ENCODE results near the gene MACO1. TPM values are rescaled to one million over a fixed set of nuclear protein-coding genes. Genes with fewer than 3 reads are reported as not detected.

Gene MACO1
- total RNA-seq, 1 experiment from 2014 or later: 17.4 TPM

- BruUV-seq (replicated peaks): no TSS peak
- no peak for TF ChIP-seq CTCF (IDR thresholded peaks at IDR 0.05; ENCODE audit: unreplicated experiment)
- CTCF ChIA-PET: interaction anchor here (0.6 to 1.0 kb wide), 3 partner anchors 13 to 474 kb away, joined by 3 to 4 read pairs (median 3); no protein-coding TSS in a partner anchor
- Mint-ChIP-seq H3K9me3 (ENCODE audit: unreplicated experiment) (no peaks in the 10 kb centered on the region), H3K27me3 (ENCODE audit: insufficient read depth, unreplicated experiment) (no peaks in the 10 kb centered on the region), H3K4me1 (ENCODE audit: insufficient read depth, unreplicated experiment) (peaks cover 6% of the 10 kb centered on the region), H3K4me3 (ENCODE audit: unreplicated experiment) (no peak overlapping the region), H3K36me3 (ENCODE audit: insufficient read depth, unreplicated experiment) (peaks cover 19% of the 10 kb centered on the region), H3K27ac (ENCODE audit: low read depth, unreplicated experiment) (peak overlapping the region; percentile 18)
- intact Hi-C loops (cut with micrococcal nuclease): no loop called here
- no peak for DNase-seq (ENCODE audit: unreplicated experiment)
- POLR2A ChIA-PET: interaction anchor here (0.6 kb wide), 1 partner anchor 410 kb away, joined by 3 read pairs; no protein-coding TSS in a partner anchor
Observed at GRCh38 chr1:25482211-25482610, 51.5 kb downstream of the MACO1 start.

GRCh38 chr1:25484096-25484495 is 53.4 kb downstream of the MACO1 start:
- no TSS peak for BruUV-seq (replicated peaks)
- no peak for TF ChIP-seq CTCF (IDR thresholded peaks at IDR 0.05; ENCODE audit: unreplicated experiment)
- DNase-seq (ENCODE audit: unreplicated experiment): no peak
- Mint-ChIP-seq H3K4me3 (ENCODE audit: unreplicated experiment) (no peak overlapping the region), H3K9me3 (ENCODE audit: unreplicated experiment) (no peaks in the 10 kb centered on the region), H3K27me3 (ENCODE audit: insufficient read depth, unreplicated experiment) (no peaks in the 10 kb centered on the region), H3K36me3 (ENCODE audit: insufficient read depth, unreplicated experiment) (peaks cover 31% of the 10 kb centered on the region), H3K27ac (ENCODE audit: low read depth, unreplicated experiment) (no peak overlapping the region), H3K4me1 (ENCODE audit: insufficient read depth, unreplicated experiment) (peaks cover 6% of the 10 kb centered on the region)
- ChIA-PET POLR2A (interaction anchor here (0.5 kb wide), 1 partner anchor 52 kb away, joined by 3 read pairs; no protein-coding TSS in a partner anchor), CTCF (interaction anchor here (0.5 kb wide), 1 partner anchor 309 kb away, joined by 5 read pairs; no protein-coding TSS in a partner anchor)
- intact Hi-C loops (cut with micrococcal nuclease): no loop called here

- CTCF ChIA-PET: interaction anchor here (0.5 kb wide), 1 partner anchor 309 kb away, joined by 5 read pairs; no protein-coding TSS in a partner anchor
- Mint-ChIP-seq H3K4me3 (ENCODE audit: unreplicated experiment) (no peak overlapping the region), H3K27me3 (ENCODE audit: insufficient read depth, unreplicated experiment) (no peaks in the 10 kb centered on the region)
Observed at GRCh38 chr1:25484533-25484932, 53.8 kb downstream of the MACO1 start.

More at GRCh38 chr1:25484533-25484932, 53.8 kb downstream of the MACO1 start:
- Mint-ChIP-seq H3K9me3 (ENCODE audit: unreplicated experiment) (no peaks in the 10 kb centered on the region), H3K4me1 (ENCODE audit: insufficient read depth, unreplicated experiment) (peaks cover 6% of the 10 kb centered on the region), H3K36me3 (ENCODE audit: insufficient read depth, unreplicated experiment) (peaks cover 33% of the 10 kb centered on the region), H3K27ac (ENCODE audit: low read depth, unreplicated experiment) (no peak overlapping the region)
- intact Hi-C loops (cut with micrococcal nuclease): no loop called here
- TF ChIP-seq CTCF (IDR thresholded peaks at IDR 0.05; ENCODE audit: unreplicated experiment): no peak
- POLR2A ChIA-PET: interaction anchor here (0.5 to 1.1 kb wide), 2 partner anchors 12 to 53 kb away, joined by 3 read pairs; no protein-coding TSS in a partner anchor
- DNase-seq (ENCODE audit: unreplicated experiment): no peak
- no TSS peak for BruUV-seq (replicated peaks)
